H9 (cell line): Measurements from ENCODE around the gene FOXP2. TPM values are rescaled to one million over a fixed set of nuclear protein-coding genes. Genes with fewer than 3 reads are reported as not detected.
"Not testable (repeated sequence)": the region's sequence is repeated elsewhere in the genome, so short reads cannot be mapped to it uniquely, and the experiment has no call there.

Experiments used
- DNase-seq: peaks from one replicate; pipeline ENCODE4 v3.0.0-alpha.2; 2017
- H2AFZ ChIP-seq: one replicate; pipeline ENCODE4 v1.6.1; 2013; ENCODE audit warnings: mild to moderate bottlenecking, low read length, control low read depth, moderate library complexity
- H2AK5ac ChIP-seq: 2 replicates; pipeline ENCODE4 v1.6.1; 2013; ENCODE audit warnings: low read length, control low read depth, mixed read lengths; ENCODE audit not compliant: insufficient read length
- H2BK120ac ChIP-seq: one replicate; pipeline ENCODE4 v1.6.1; 2013; ENCODE audit warnings: low read depth, mild to moderate bottlenecking, low read length, control low read depth, inconsistent platforms; ENCODE audit not compliant: poor library complexity, severe bottlenecking
- H2BK12ac ChIP-seq: 2 replicates; pipeline ENCODE4 v1.6.1; 2013; ENCODE audit warnings: low read length, control low read depth, mixed read lengths, low read depth; ENCODE audit not compliant: insufficient read length
- H2BK15ac ChIP-seq: 2 replicates; pipeline ENCODE4 v1.6.1; 2013; ENCODE audit warnings: low read depth, low read length, control low read depth
- H2BK20ac ChIP-seq: one replicate; pipeline ENCODE4 v1.6.1; 2013; ENCODE audit warnings: low read depth, mild to moderate bottlenecking, low read length, control low read depth, inconsistent platforms; ENCODE audit not compliant: poor library complexity, severe bottlenecking
- H2BK5ac ChIP-seq: 2 replicates; pipeline ENCODE4 v1.6.1; 2013; ENCODE audit warnings: low read length, control low read depth, mixed read lengths; ENCODE audit not compliant: insufficient read length
- H3K14ac ChIP-seq: 2 replicates; pipeline ENCODE4 v1.6.1; 2013; ENCODE audit warnings: low read length, control low read depth; ENCODE audit not compliant: insufficient read depth
- H3K18ac ChIP-seq: 2 replicates; pipeline ENCODE4 v1.6.1; 2013; ENCODE audit warnings: low read depth, mild to moderate bottlenecking, mixed read lengths, low read length, control low read depth; ENCODE audit not compliant: insufficient read length
- H3K23ac ChIP-seq: 2 replicates; pipeline ENCODE4 v1.6.1; 2013; ENCODE audit warnings: low read length, control low read depth, mixed read lengths, low read depth; ENCODE audit not compliant: insufficient read length
- H3K23me2 ChIP-seq: 2 replicates; pipeline ENCODE4 v1.6.1; 2013; ENCODE audit warnings: low read depth, mild to moderate bottlenecking, mixed read lengths, low read length, control low read depth; ENCODE audit not compliant: insufficient read length, poor library complexity, severe bottlenecking
- H3K27ac ChIP-seq: 2 replicates; pipeline ENCODE4 v1.5.1; 2013; ENCODE audit warnings: low read length, control low read depth, mixed read lengths, low read depth; ENCODE audit not compliant: insufficient read length
- H3K27me3 ChIP-seq: 2 replicates; pipeline ENCODE4 v1.6.1; 2013; ENCODE audit warnings: low read length, control low read depth, inconsistent platforms; ENCODE audit not compliant: insufficient read depth
- H3K4ac ChIP-seq: 2 replicates; pipeline ENCODE4 v1.6.1; 2013; ENCODE audit warnings: low read depth, mild to moderate bottlenecking, control low read depth, inconsistent platforms, low read length, moderate library complexity
- H3K4me1 ChIP-seq: 2 replicates; pipeline ENCODE4 v1.6.1; 2013; ENCODE audit warnings: low read length, control low read depth, inconsistent platforms; ENCODE audit not compliant: insufficient read depth
- H3K4me2 ChIP-seq: 2 replicates; pipeline ENCODE4 v1.6.1; 2013; ENCODE audit warnings: low read length, control low read depth, mixed read lengths; ENCODE audit not compliant: insufficient read length, insufficient read depth
- H3K56ac ChIP-seq: 2 replicates; pipeline ENCODE4 v1.6.1; 2013; ENCODE audit warnings: low read depth, mild to moderate bottlenecking, mixed read lengths, low read length, control low read depth; ENCODE audit not compliant: insufficient read length
- H3K79me1 ChIP-seq: 2 replicates; pipeline ENCODE4 v1.6.1; 2013; ENCODE audit warnings: low read depth, mild to moderate bottlenecking, moderate library complexity, low read length, control low read depth, inconsistent platforms; ENCODE audit not compliant: insufficient read depth, poor library complexity, severe bottlenecking
- H3K79me2 ChIP-seq: 2 replicates; pipeline ENCODE4 v1.6.1; 2013; ENCODE audit warnings: low read length, control low read depth, inconsistent platforms; ENCODE audit not compliant: insufficient read depth
- H3K9ac ChIP-seq: 2 replicates; pipeline ENCODE4 v1.6.1; 2013; ENCODE audit warnings: low read length, control low read depth, mixed read lengths; ENCODE audit not compliant: insufficient read length; ENCODE audit errors: extremely low read depth
- H3K9me3 ChIP-seq: one replicate; pipeline ENCODE4 v1.6.1; 2013; ENCODE audit warnings: low read depth, low read length, inconsistent platforms; ENCODE audit not compliant: control insufficient read depth
- H3T11ph ChIP-seq: one replicate; pipeline ENCODE4 v1.6.1; 2013; ENCODE audit warnings: mild to moderate bottlenecking, low read length, control low read depth, inconsistent platforms
- H4K20me1 ChIP-seq: one replicate; pipeline ENCODE4 v1.6.1; 2013; ENCODE audit not compliant: control insufficient read depth, insufficient read length, insufficient read depth
- H4K5ac ChIP-seq: 2 replicates; pipeline ENCODE4 v1.6.1; 2013; ENCODE audit warnings: low read depth, mild to moderate bottlenecking, mixed read lengths, low read length, control low read depth; ENCODE audit not compliant: insufficient read length
- H4K8ac ChIP-seq: replicated peaks from 2 replicates; pipeline ENCODE4 v1.6.1; 2013; ENCODE audit warnings: low read length, control low read depth, mixed read lengths, low read depth; ENCODE audit not compliant: insufficient read length
- H4K91ac ChIP-seq: 2 replicates; pipeline ENCODE4 v1.6.1; 2013; ENCODE audit warnings: low read depth, mild to moderate bottlenecking, moderate library complexity, mixed read lengths, low read length, control low read depth; ENCODE audit not compliant: insufficient read length
- H3K27ac Mint-ChIP-seq, 3 experiments: 2 replicates in 2 of 3; 3 replicates in 1 of 3; pipeline ENCODE4 v1.8.0; 2020 to 2021; ENCODE audit warnings: mixed read lengths in 3 of 3, mild to moderate bottlenecking in 1 of 3, moderate library complexity in 1 of 3
- H3K27me3 Mint-ChIP-seq: 2 replicates; pipeline ENCODE4 v1.8.0; 2021; ENCODE audit warnings: low read depth, mild to moderate bottlenecking, moderate library complexity, mixed read lengths
- H3K36me3 Mint-ChIP-seq, 3 experiments: 2 replicates in 2 of 3; 3 replicates in 1 of 3; pipeline ENCODE4 v1.8.0; 2020 to 2021; ENCODE audit warnings: low read depth in 3 of 3, mixed read lengths in 3 of 3; ENCODE audit not compliant: insufficient read depth in 1 of 3
- H3K4me1 Mint-ChIP-seq, 2 experiments: 2 replicates each; pipeline ENCODE4 v1.8.0; 2020; ENCODE audit warnings: mixed read lengths in 2 of 2
- H3K4me3 Mint-ChIP-seq, 2 experiments: 2 replicates in 1 of 2; 3 replicates in 1 of 2; pipeline ENCODE4 v1.8.0; 2020 to 2021; ENCODE audit warnings: mild to moderate bottlenecking in 2 of 2, mixed read lengths in 2 of 2, moderate library complexity in 1 of 2
- H3K9me3 Mint-ChIP-seq, 2 experiments: 2 replicates in 1 of 2; 3 replicates in 1 of 2; pipeline ENCODE4 v1.8.0; 2020; ENCODE audit warnings: mild to moderate bottlenecking in 2 of 2, mixed read lengths in 2 of 2, moderate library complexity in 1 of 2
- WGBS: extraction: QIAGEN DNeasy Blood & Tissue Kit; methylation state at CpG from one replicate; pipeline ENCODE4 v1.1.7; 2013; ENCODE audit warnings: missing lambda C conversion rate, low lambda C conversion rate, mixed read lengths; ENCODE audit not compliant: insufficient read length; ENCODE audit errors: extremely low coverage; 5-methylcytosine and 5-hydroxymethylcytosine counted together
- total RNA-seq: library from RNA; stranded (reverse); gene quantifications from 2 replicates; pipeline ENCODE4 v1.2.1, GENCODE V29; 2021
- TF ChIP-seq, protein P1 (sequence below): fragments of 200-600 bp; sonication (generic); conservative IDR thresholded peaks from 3 replicates; pipeline ENCODE4 v1.8.0; 2021; ENCODE audit warnings: antibody characterized with exemption, mild to moderate bottlenecking

The FOXP2 gene
- total RNA-seq, 1 experiment from 2014 or later: not detected

DNA sequence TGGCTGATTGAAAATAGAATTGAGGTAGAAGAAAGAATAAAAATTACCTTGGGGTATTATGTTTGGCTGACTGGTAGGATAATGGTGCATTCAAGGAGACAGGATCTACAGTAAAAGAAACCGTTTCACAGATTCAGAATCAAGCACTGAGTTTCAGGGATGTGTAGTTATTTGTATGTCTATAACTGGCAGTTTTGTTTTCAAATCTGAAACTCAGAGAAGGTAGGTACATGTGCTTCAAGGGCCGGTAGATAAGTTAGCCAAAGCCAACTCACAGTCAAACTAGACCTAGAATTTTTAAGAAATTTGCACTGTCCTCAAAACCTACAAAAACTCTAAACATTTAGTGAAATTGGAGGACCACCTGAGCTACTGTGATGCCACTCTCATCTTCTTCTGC is 191.5 kb downstream of the FOXP2 start:
- H4K20me1 ChIP-seq: no peaks in the 10 kb centered on the region
- Mint-ChIP-seq H3K4me3 (no peak overlapping the region), H3K9me3 (no peaks in the 10 kb centered on the region), H3K36me3 (no peaks in the 10 kb centered on the region), H3K4me1 (no peaks in the 10 kb centered on the region), H3K27me3 (no peaks in the 10 kb centered on the region), H3K27ac (no peak overlapping the region)
- H2BK12ac ChIP-seq: no peak overlapping the region
- no peak overlapping the region for H4K8ac ChIP-seq
- no CpG with 5 or more reads among the region's 2 CpGs for WGBS
- H2AK5ac ChIP-seq: no peak overlapping the region
- H3K4ac ChIP-seq: no peak overlapping the region
- H2BK5ac ChIP-seq: no peak overlapping the region
- H2AFZ ChIP-seq: no peak overlapping the region
- no peak overlapping the region for H3K14ac ChIP-seq
- no peak overlapping the region for H4K91ac ChIP-seq
- no peak overlapping the region for H3K23ac ChIP-seq
- no peak overlapping the region for H3K27ac ChIP-seq
- no peaks in the 10 kb centered on the region for H3K79me1 ChIP-seq
- H2BK15ac ChIP-seq: no peak overlapping the region
- no peak overlapping the region for H3K4me2 ChIP-seq
- H2BK120ac ChIP-seq: no peak overlapping the region
- H3K56ac ChIP-seq: no peak overlapping the region
- H3K9me3 ChIP-seq: no peaks in the 10 kb centered on the region
- no peak for DNase-seq
- H3K23me2 ChIP-seq: no peaks in the 10 kb centered on the region
- no peak overlapping the region for H3K9ac ChIP-seq
- H3K4me1 ChIP-seq: no peaks in the 10 kb centered on the region
- TF ChIP-seq, protein P1, sequence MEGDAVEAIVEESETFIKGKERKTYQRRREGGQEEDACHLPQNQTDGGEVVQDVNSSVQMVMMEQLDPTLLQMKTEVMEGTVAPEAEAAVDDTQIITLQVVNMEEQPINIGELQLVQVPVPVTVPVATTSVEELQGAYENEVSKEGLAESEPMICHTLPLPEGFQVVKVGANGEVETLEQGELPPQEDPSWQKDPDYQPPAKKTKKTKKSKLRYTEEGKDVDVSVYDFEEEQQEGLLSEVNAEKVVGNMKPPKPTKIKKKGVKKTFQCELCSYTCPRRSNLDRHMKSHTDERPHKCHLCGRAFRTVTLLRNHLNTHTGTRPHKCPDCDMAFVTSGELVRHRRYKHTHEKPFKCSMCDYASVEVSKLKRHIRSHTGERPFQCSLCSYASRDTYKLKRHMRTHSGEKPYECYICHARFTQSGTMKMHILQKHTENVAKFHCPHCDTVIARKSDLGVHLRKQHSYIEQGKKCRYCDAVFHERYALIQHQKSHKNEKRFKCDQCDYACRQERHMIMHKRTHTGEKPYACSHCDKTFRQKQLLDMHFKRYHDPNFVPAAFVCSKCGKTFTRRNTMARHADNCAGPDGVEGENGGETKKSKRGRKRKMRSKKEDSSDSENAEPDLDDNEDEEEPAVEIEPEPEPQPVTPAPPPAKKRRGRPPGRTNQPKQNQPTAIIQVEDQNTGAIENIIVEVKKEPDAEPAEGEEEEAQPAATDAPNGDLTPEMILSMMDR: no peak
- no peak overlapping the region for H4K5ac ChIP-seq
- H3K18ac ChIP-seq: no peak overlapping the region
- H2BK20ac ChIP-seq: no peak overlapping the region
- no peak overlapping the region for H3T11ph ChIP-seq
- H3K27me3 ChIP-seq: no peaks in the 10 kb centered on the region
- H3K79me2 ChIP-seq: no peaks in the 10 kb centered on the region

DNA sequence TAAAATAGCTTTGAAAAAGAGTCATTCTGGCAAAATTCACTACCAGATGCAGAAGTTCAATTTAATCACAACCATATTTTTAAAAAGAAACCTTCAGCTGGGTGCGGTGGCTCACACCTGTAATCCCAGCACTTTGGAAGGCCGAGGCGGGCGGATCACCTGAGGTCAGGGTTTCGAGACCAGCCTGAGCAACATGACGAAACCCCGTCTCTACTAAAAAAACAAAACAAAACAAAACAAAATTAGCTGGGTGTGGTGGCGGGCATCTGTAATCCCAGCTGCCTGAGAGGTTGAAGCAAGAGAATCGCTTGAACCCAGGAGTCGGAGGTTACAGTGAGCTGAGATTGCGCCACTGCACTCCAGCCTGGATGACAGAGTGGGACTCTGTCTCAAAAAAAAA is 194.2 kb downstream of the FOXP2 start:
- not testable (repeated sequence) for H2BK12ac ChIP-seq, H4K8ac ChIP-seq, H3K9me3 Mint-ChIP-seq, H4K91ac ChIP-seq, H4K20me1 ChIP-seq, H2BK120ac ChIP-seq, H3K27me3 Mint-ChIP-seq, H3K9ac ChIP-seq, H3K79me1 ChIP-seq, H3K4me3 Mint-ChIP-seq, H3K18ac ChIP-seq, H3K79me2 ChIP-seq, H3K23ac ChIP-seq, H3K27me3 ChIP-seq, H3K9me3 ChIP-seq, H3K4me1 Mint-ChIP-seq, H3K27ac Mint-ChIP-seq, H2AFZ ChIP-seq, H2BK20ac ChIP-seq, H3T11ph ChIP-seq, H3K36me3 Mint-ChIP-seq, H3K56ac ChIP-seq, H3K27ac ChIP-seq, H2BK5ac ChIP-seq, H3K14ac ChIP-seq, H3K4me2 ChIP-seq, H3K23me2 ChIP-seq, H2BK15ac ChIP-seq, H3K4me1 ChIP-seq, H4K5ac ChIP-seq, H3K4ac ChIP-seq, H2AK5ac ChIP-seq, DNase-seq
- no CpG with 5 or more reads among the region's 11 CpGs for WGBS
